HCT116 (cell line): Measurements from ENCODE around the gene ACBD5. TPM values are rescaled to one million over a fixed set of nuclear protein-coding genes. Genes with fewer than 3 reads are reported as not detected.

Experiments used
- ATAC-seq: fragments of 200-7000 bp; cut with Tn5 transposase; 2 replicates; pipeline ENCODE4 v1.9.1; 2020; ENCODE audit warnings: mild to moderate bottlenecking, moderate library complexity
- BruUV-seq: library from RNA; stranded (reverse); fragments of 400-500 nt; replicated peaks from 2 replicates; lab custom pipeline; 2021; lab: Mats Ljungman, UMichigan
- CTCF ChIA-PET: fragments of 300-600 bp; sonication (Branson Sonifier 250); formaldehyde crosslinking; loops from one replicate; lab custom pipeline; 2021; ENCODE audit warnings: antibody characterized with exemption; lab: Charles Lee
- POLR2A ChIA-PET: fragments of 300-600, 350-600 bp; sonication (Branson Sonifier 250); formaldehyde crosslinking; loops from one replicate; lab custom pipeline; 2021; ENCODE audit warnings: antibody characterized with exemption; lab: Charles Lee
- RAD21 ChIA-PET, 2 experiments: fragments of 300-600 bp; sonication (Branson Sonifier 250); formaldehyde crosslinking; loops; one replicate each; lab custom pipeline; 2023; ENCODE audit warnings: low total read pairs in 2 of 2; ENCODE audit not compliant: uncharacterized antibody in 2 of 2, unreplicated experiment in 2 of 2, low non-redundant PET in 1 of 2; lab: Charles Lee
- DNase-seq: peaks from one replicate; pipeline ENCODE4 v3.0.0-alpha.2; 2010; ENCODE audit warnings: low read depth, low spot score
- H2AFZ ChIP-seq: fragments of 200-600 bp; shearing (Covaris generic), sonication (generic); 2 replicates; pipeline ENCODE4 v1.6.1; 2017; ENCODE audit warnings: low read depth, mixed run types, mixed read lengths, antibody characterized with exemption, low read length; ENCODE audit not compliant: poor library complexity, severe bottlenecking
- H3K27ac ChIP-seq: 2 replicates; pipeline ENCODE4 v1.5.1; 2012; ENCODE audit warnings: low read depth, low read length
- H3K27me3 ChIP-seq: fragments of 200-600 bp; sonication (generic); 2 replicates; pipeline ENCODE4 v1.6.1; 2016; ENCODE audit warnings: mixed run types, low read length, mixed read lengths; ENCODE audit not compliant: insufficient read depth
- H3K36me3 ChIP-seq, 2 experiments: fragments of 200-500 bp in 1 of 2; fragments of 200-600 bp in 1 of 2; sonication (Bioruptor generic) in 1 of 2; sonication (generic) in 1 of 2; 2 replicates each; pipeline versions ENCODE4 v1.5.1 to v1.6.1; 2014 to 2016; ENCODE audit warnings: low read length in 2 of 2, inconsistent platforms in 1 of 2, mixed read lengths in 1 of 2, mixed run types in 1 of 2; ENCODE audit not compliant: insufficient read depth in 2 of 2, control insufficient read depth in 1 of 2
- H3K4me1 ChIP-seq, 2 experiments: fragments of 200-600 bp in 1 of 2; sonication (generic) in 1 of 2; 2 replicates each; pipeline versions ENCODE4 v1.5.1 to v1.6.1; 2012 to 2017; ENCODE audit warnings: low read length in 2 of 2, inconsistent platforms in 1 of 2, mild to moderate bottlenecking in 1 of 2, mixed read lengths in 1 of 2, mixed run types in 1 of 2, moderate library complexity in 1 of 2; ENCODE audit not compliant: insufficient read depth in 2 of 2, control insufficient read depth in 1 of 2
- H3K4me2 ChIP-seq: fragments of 200-600 bp; sonication (generic); 2 replicates; pipeline ENCODE4 v1.6.1; 2017; ENCODE audit warnings: mixed run types, low read length, mixed read lengths
- H3K4me3 ChIP-seq, 2 experiments: fragments of 200-600 bp in 1 of 2; sonication (generic) in 1 of 2; replicated peaks in 1 of 2; 2 replicates each; pipeline ENCODE4 v1.5.1; 2011 to 2016; ENCODE audit warnings: low read length in 2 of 2, control low read depth in 1 of 2, low read depth in 1 of 2, mild to moderate bottlenecking in 1 of 2, mixed read lengths in 1 of 2, mixed run types in 1 of 2
- H3K79me2 ChIP-seq: fragments of 200-600 bp; sonication (generic); 2 replicates; pipeline ENCODE4 v1.6.1; 2017; ENCODE audit warnings: mild to moderate bottlenecking, mixed run types, low read length, moderate library complexity, mixed read lengths; ENCODE audit not compliant: insufficient read depth
- H3K9ac ChIP-seq: fragments of 200-600 bp; sonication (generic); 2 replicates; pipeline ENCODE4 v1.6.1; 2016; ENCODE audit warnings: low read length, mixed read lengths
- H3K9me2 ChIP-seq: fragments of 200-600 bp; sonication (generic), shearing (Covaris generic); 2 replicates; pipeline ENCODE4 v1.6.1; 2017; ENCODE audit warnings: mixed run types, mild to moderate bottlenecking, moderate library complexity; ENCODE audit not compliant: insufficient read depth
- H3K9me3 ChIP-seq, 2 experiments: fragments of 200-500 bp in 1 of 2; fragments of 200-600 bp in 1 of 2; sonication (Bioruptor generic) in 1 of 2; sonication (generic) in 1 of 2; 2 replicates each; pipeline ENCODE4 v1.6.1; 2014 to 2017; ENCODE audit warnings: low read length in 2 of 2, mixed read lengths in 2 of 2, inconsistent platforms in 1 of 2, low read depth in 1 of 2, mild to moderate bottlenecking in 1 of 2, mixed run types in 1 of 2, moderate library complexity in 1 of 2; ENCODE audit not compliant: control insufficient read depth in 1 of 2, insufficient read depth in 1 of 2
- H4K20me1 ChIP-seq: fragments of 200-600 bp; sonication (generic), shearing (Covaris generic); 2 replicates; pipeline ENCODE4 v1.6.1; 2017; ENCODE audit warnings: mixed run types, mild to moderate bottlenecking, moderate library complexity; ENCODE audit not compliant: insufficient read depth
- ATF3 ChIP-seq: IDR thresholded peaks from 2 replicates; pipeline ENCODE4 v1.6.1; 2012
- CBX3 ChIP-seq: IDR thresholded peaks from 2 replicates; pipeline ENCODE4 v1.6.1; 2012; ENCODE audit warnings: low read depth
- RAD21 ChIP-seq: IDR thresholded peaks from 2 replicates; pipeline ENCODE4 v1.6.1; 2012; ENCODE audit warnings: low read depth, mild to moderate bottlenecking
- SIN3A ChIP-seq: IDR thresholded peaks from 2 replicates; pipeline ENCODE4 v1.6.1; 2012; ENCODE audit warnings: low read depth
- SP1 ChIP-seq: IDR thresholded peaks from 2 replicates; pipeline ENCODE4 v1.6.1; 2012; ENCODE audit warnings: low read depth
- TCF7L2 ChIP-seq: IDR thresholded peaks from 2 replicates; pipeline ENCODE4 v1.7.0; 2011; ENCODE audit warnings: borderline replicate concordance, inconsistent platforms; ENCODE audit not compliant: insufficient read depth, insufficient read length; ENCODE audit errors: extremely low read depth
- ZFX ChIP-seq: fragments of 450-650 bp; IDR thresholded peaks from 2 replicates; pipeline ENCODE4 v1.6.1; 2017
- ZNF274 ChIP-seq: fragments of 200-500 bp; sonication (Bioruptor generic); IDR thresholded peaks from 2 replicates; pipeline ENCODE4 v1.6.1; 2014; ENCODE audit warnings: mild to moderate bottlenecking, low read depth, low read length, inconsistent platforms
- intact Hi-C: fragments of 100-400 bp; cut with micrococcal nuclease; formaldehyde crosslinking; loops from 2 replicates; pipeline ENCODE4 v1.10.0; 2022
- total RNA-seq: library from RNA; stranded (reverse); gene quantifications from one replicate; pipeline ENCODE4 v1.2.1, GENCODE V29; 2021; ENCODE audit not compliant: unreplicated experiment

Gene ACBD5
- total RNA-seq, 1 experiment from 2014 or later: 19.5 TPM

- no TSS peak for BruUV-seq
- ChIA-PET POLR2A (no interaction called here), RAD21 (no interaction called here), CTCF (no interaction called here)
- H3K9me3 ChIP-seq: no peaks in the 10 kb centered on the region
- TF ChIP-seq CBX3 (no peak), TCF7L2 (no peak), ATF3 (no peak), SP1 (no peak), SIN3A (no peak), ZNF274 (no peak), ZFX (no peak)
- peaks cover 10 to 27% of the 10 kb centered on the region in 2 experiments for H3K36me3 ChIP-seq
- H3K27me3 ChIP-seq: no peaks in the 10 kb centered on the region
- H3K4me1 ChIP-seq: no peaks in the 10 kb centered on the region
- no peak overlapping the region for H3K27ac ChIP-seq
- no peaks in the 10 kb centered on the region for H4K20me1 ChIP-seq
- no peaks in the 10 kb centered on the region for H3K9me2 ChIP-seq
- DNase-seq (no peak), ATAC-seq (no peak)
- no peak overlapping the region for H3K9ac ChIP-seq
- H3K4me3 ChIP-seq: no peak overlapping the region
- no peaks in the 10 kb centered on the region for H3K79me2 ChIP-seq
- no peak overlapping the region for H2AFZ ChIP-seq
- intact Hi-C loops: no loop called here
- H3K4me2 ChIP-seq: no peak overlapping the region
Observed at GRCh38 chr10:27225642-27226257, 14.8 kb downstream of the ACBD5 start.

- Histone ChIP-seq H3K4me2 (no peak overlapping the region), H4K20me1 (no peaks in the 10 kb centered on the region), H3K27ac (no peak overlapping the region), H3K4me1 (no peaks in the 10 kb centered on the region), H2AFZ (no peak overlapping the region), H3K36me3 (peaks cover 9 to 27% of the 10 kb centered on the region in 2 experiments), H3K9me2 (no peaks in the 10 kb centered on the region), H3K27me3 (no peaks in the 10 kb centered on the region), H3K9ac (no peak overlapping the region), H3K9me3 (no peaks in the 10 kb centered on the region), H3K4me3 (no peak overlapping the region), H3K79me2 (no peaks in the 10 kb centered on the region)
- TF ChIP-seq RAD21: no peak
- ChIA-PET RAD21 (no interaction called here), CTCF (interaction anchor here (1.2 to 1.6 kb wide), 4 partner anchors 10 to 37 kb away, joined by 3 to 21 read pairs (median 4); no protein-coding TSS in a partner anchor), POLR2A (no interaction called here)
- no peak for DNase-seq
- ATAC-seq: no peak
- intact Hi-C loops: no loop called here
- no TSS peak for BruUV-seq
Observed at GRCh38 chr10:27225011-27225590, 15.5 kb downstream of the ACBD5 start.
